PFSK-1 (cell line): ENCODE results near the gene USP32.

ENCODE experiments used
- FOXP2 ChIP-seq: optimal IDR thresholded peaks from 2 replicates; pipeline ENCODE3; 2011; ENCODE audit warnings: borderline replicate concordance, control low read depth, inconsistent platforms; ENCODE audit not compliant: insufficient read depth; ENCODE audit errors: extremely low read length, extremely low read depth
- POLR2AphosphoS5 ChIP-seq: IDR thresholded peaks from 2 replicates; pipeline ENCODE4 v1.6.1; 2012; ENCODE audit warnings: low read depth, mild to moderate bottlenecking, control low read depth, low read length, moderate library complexity
- REST ChIP-seq, 2 experiments: IDR thresholded peaks; 2 replicates each; pipeline versions ENCODE4 v1.6.1 to v1.8.0; 2011 to 2012; ENCODE audit warnings: low read depth in 2 of 2, low read length in 2 of 2, control low read depth in 1 of 2, inconsistent platforms in 1 of 2, mild to moderate bottlenecking in 1 of 2, moderate library complexity in 1 of 2; ENCODE audit not compliant: insufficient read depth in 1 of 2
- SIN3A ChIP-seq: IDR thresholded peaks from 2 replicates; pipeline ENCODE4 v1.6.1; 2012; ENCODE audit warnings: mild to moderate bottlenecking, low read length, moderate library complexity, borderline replicate concordance; ENCODE audit not compliant: insufficient read depth
- TAF1 ChIP-seq: IDR thresholded peaks from 2 replicates; pipeline ENCODE4 v1.6.1; 2012; ENCODE audit warnings: low read length, control low read depth, borderline replicate concordance; ENCODE audit not compliant: insufficient read depth

- TF ChIP-seq REST (IDR thresholded peaks at IDR 0.05; ENCODE audit: insufficient read depth in 1 of 2, low read depth in 2 of 2, low read length in 2 of 2) (no peak), SIN3A (no peak), POLR2AphosphoS5 (no peak), FOXP2 (no peak), TAF1 (no peak)
Measured at GRCh38 chr17:60311936-60312335, 80.0 kb downstream of the USP32 start.
